Activated T-helper 9 cell treated with anti-CD3 and anti-CD28 coated beads, Interleukin-2, amount 50 U/mL, for 16 hours (primary cell): ENCODE data around the gene MAST4.

Experiments
- DNase-seq: peaks from one replicate; pipeline ENCODE4 v3.0.0-alpha.2; 2020; ENCODE audit warnings: low read depth

The MAST4 gene

DNA sequence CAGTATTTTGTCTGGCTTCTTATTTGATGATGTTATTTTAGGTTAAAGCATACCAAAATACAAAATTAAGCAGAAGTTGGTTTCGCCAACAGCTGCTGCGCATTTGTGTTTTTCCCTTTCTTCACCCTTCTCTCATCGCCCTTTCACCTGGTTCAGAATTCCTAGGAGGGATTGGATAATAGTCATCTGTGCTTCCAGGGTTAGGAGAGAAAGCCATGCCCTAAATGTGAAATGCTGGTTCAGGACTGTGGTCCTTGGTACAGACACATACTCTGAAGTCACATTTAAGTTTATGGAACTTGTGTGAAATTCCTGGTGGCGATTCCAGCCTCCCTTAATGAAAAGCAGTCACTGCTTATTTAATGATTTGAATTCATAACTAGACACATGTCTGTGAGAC, 7.7 kb downstream of the MAST4 start:
- no peak for DNase-seq

DNA sequence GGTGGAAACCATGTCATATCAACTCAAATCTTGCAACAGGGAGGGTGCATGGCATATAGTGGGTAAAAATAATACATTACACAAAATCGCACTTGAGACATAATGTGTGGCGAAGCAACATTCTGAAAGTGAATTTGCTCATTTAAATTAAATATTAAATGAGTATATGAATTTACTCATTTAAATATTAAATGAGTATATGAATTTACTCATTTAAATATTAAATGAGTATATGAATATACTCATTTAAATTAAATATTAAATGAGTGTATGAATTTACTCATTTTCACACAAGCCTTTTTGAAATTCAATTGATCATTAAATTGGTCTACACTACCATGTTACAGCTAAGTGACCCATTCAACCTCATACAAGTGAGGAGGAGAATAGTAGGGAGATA, 10.5 kb downstream of the MAST4 start:
- no peak for DNase-seq

DNA sequence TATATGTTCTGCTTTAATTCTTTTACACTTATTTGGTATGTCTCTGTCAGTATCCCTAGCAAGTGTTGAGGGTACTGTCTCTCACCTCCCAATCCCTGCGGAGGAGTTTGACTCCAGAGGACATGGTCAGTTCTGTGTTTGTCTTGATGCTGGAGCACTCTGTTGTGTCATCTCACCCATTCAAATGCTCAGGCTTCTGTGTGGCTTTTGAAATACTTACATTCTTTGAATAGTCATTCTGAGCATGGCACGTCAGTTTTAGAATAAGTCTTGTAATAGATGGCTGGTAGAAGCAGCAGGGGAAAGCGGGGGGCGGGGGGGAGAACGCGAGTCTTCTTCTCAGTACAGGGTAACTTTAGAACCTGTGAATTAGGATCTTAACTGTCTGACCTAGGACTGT, 12.3 kb downstream of the MAST4 start:
- DNase-seq, result no peak

DNA sequence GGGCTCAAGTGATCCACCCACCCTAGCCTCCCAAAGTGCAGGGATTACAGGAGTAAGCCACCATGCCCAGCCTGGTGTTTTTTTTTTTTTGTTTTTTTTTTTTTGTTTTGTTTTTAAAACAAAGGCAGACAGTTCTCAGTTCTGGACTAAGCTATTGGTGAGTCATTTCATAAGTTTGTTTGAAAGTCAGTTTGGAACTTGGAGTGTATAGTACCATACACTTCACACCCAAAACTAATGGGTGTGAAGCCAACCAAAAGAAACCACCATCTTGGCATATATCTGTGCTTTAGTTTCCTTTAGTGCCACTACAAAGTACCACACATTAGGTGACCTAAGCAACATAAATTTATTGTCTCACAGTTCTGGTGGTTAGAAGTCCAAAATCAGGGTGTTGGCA, 13.4 kb downstream of the MAST4 start:
- DNase-seq, result no peak

DNA sequence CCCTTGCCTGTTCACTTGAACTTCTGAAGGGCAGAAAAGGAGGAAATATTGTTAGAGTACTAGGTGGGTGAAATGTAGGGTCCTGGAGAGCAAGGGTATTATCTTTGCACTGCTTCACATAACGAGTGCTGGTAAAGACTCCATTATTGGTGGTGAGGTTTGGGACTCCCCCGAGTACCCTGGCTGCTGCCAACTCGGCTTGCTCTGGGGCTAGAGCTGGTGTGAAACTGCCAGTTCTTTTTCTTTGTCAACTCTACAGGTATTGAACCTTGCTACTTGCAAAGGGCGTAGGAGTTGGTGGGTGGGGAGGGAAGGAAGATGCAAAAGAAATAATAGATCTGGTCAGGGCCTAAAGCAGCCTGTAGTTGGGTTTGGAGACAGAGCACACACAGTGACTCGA, 16.0 kb downstream of the MAST4 start:
- DNase-seq, result no peak

DNA sequence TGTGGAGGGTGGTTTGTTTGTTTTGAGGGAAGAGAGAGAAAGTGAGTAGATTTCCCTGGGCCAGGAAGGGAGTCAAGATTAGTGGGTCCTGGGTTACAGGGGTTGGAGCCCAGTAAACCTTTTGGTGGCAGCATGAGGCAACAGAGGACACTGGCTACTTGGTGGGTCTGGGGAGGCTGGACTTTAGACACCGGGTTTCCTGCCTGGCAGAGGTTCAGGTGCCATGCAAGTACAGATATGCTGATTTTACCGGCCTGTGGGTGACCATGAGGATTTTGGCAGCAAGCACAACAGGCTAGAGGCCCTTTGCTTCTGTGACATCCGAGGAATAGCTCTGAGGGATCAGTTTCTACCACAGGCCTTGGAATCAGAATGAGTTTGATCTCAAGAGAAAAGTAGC, 18.9 kb downstream of the MAST4 start:
- DNase-seq, result no peak

DNA sequence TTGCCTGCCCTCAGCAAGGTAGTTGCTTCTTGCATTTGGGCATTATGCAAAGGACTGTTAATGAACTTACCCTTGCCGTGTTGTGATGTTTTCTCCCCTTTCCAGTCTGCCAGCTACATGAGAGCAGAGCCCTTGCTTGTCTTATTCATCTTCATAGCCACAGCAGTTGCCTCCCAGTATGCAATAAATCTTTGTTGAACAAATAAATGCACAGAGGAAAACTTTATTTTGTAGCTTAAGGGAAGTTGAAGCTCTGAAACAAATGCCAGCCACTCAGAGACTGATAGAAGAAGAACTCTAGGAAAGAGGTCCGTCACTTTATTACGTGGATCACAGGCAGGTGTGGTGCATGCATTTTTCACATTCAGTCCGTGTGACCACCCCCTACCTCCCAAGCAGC, 19.7 kb downstream of the MAST4 start:
- no peak for DNase-seq

DNA sequence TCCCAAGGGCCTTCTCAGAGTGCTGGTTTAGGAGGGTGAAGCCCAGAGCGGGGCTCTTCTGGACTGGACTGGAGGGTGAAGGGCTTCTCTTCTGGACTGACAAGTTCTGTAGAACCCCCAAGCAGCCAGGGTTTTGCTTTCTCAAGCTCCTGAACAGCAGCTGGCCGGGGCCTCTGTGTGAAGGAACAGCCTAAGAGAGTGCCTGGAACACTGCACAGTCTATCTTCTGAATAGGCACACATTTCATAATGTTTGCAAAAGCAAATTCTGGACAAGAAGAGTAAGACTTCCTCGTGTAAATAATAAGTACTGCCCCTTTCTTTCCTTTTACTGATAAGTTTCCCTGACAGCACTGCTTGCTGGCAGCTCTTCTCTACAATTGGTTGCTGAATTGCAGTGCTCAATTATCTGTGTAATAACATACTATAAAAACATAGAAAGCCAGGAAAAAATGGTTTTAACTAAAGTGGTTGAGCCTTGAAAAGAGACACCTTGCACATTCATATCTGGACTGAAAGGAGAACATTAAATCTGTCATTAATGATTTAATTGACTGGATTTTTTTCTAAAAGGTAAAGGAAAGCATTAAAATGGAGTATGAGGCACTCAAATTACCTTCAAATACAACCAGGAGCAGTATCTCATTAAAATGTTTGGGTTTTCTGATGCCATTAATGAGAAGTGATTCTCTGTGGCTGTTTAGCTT, 20.5 kb downstream of the MAST4 start:
- no peak for DNase-seq

DNA sequence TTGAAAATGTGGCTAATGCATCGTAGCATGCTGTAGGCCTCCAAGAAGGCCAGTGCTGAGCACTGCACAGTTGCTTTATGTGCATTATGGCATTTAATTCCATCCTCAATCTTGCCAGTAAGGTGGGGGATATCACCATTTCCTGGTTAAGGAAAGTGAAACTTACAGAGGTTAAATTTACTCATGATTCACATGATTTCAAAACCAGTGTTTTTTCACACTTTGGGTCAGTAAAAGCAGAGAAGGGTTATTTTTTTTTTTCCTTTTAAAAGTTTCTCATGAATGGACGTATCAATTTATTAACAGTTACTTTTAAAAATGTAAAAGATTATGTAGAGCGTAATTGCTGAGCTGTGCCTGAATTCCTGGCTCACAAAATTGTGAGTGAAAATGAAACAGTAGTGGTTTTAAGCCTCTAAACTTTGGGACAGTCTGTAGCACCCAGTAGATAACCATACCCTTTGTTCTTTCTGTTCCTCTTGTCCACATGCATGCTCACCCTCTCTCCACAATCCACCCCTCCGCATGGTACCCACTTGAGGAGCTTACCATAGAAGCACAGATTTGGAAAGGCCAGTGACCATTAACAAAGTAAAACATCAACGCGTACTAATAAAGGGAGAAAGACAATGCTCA, 21.2 kb downstream of the MAST4 start:
- DNase-seq, result no peak

DNA sequence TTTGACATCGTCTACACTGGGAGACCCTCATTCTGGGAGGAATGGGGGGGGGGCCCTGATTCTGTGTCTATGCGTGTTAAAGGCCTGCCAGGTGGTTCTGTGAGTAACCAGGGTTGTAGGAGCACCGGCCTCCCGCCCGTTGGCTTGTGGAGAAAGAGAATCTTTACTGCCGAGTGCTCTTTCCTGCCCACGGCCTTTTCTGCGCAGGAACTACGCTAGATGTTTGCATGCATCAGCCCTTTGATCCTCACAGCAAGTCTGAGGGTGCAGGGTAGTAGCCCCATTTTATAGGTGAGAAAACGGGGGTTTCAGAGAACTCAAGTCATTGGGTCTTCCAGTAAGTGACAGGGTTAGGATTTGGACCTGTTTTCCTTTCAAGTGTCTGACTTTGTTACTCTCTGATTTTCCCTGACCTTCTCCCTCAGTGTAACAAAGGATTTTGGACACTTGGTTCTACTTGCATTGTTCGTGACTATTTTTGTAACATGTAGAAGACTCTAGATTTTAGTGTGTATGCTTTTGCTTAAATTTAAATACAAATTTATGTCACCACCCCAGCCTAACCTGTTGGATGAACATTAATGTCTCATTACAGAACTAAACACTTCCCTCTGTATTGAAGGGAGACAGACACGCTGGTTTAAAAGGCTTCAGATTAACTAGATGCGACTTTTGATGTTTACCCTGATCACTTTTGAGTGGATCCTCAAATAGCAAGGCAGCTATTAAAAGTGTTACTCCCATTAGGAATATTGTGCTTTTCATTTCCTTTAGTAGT, 22.0 kb downstream of the MAST4 start:
- no peak for DNase-seq

DNA sequence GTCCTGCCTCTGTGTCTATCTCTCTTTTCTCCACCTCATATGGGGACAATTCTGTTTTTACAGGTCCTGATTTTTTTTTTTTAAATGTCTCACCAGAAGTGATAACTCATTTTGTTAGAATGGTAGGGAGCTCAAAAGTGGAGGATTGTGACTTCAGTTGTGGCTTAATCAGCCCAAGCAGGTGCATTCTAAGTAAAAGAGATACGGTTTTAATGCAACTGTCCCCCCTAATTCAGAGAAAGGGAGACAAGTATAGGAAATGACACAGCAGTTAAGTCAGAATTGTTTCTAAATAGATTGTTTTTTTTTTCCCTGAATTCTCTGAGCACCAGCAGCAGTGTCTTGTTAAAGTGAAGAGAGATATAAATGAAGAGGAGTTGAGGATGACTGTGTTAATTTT, 24.5 kb downstream of the MAST4 start:
- no peak for DNase-seq

DNA sequence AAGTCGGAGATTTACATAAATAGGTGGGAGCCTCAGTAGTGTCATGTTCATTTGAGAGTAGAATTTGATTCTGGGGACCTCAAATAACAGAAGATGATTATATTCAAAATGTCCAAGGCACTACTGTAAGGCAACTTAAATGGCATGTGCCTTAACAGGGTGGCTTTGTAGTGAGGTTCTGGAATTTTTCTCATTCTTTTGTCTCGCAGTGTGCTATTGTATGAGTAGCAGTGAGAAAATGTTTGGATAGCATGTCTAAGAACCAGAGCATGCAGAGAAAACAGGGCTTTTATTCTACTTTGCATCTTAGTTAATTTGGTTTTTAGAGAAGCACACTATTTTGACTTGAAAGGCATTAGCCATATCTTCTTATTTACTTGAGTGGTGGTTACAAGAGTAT, 25.0 kb downstream of the MAST4 start:
- no peak for DNase-seq

DNA sequence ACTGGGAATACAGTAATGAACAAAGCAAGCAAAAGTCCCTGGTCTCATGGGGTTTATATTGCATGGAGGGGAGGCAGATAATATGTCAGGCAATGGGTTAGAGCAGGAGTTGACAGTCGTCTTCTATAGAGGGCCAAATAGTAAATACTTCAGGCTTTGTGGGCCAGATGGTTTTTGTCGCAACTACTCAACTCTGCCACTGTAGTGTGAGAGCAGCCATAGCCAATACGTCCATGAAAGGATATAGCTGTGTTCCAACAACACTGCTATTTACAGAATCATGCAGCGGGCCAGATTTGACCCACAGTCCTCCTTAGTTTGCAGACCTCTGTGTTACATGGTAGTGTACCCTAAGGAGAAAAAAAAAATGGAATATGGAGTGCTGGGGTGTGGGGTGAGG, 25.5 kb downstream of the MAST4 start:
- DNase-seq, result no peak

DNA sequence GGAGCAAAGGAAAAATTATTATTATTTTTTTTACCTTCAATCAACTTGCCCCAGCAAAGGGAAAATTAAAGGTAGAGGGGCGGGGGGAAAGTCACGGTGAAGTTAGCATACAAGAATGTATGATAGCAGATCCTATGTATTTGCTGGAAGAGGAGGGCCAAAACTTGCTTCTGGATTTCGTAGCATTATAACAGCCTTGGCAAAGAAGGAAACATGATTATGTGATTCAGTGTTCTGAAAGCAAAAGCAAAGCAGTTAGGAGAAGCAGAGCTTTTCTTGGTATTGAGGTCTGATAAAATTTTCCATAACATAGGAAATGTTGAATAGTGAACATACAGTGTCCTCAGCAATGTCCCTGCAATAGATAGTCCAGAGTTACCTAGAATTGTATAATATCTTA, 32.4 kb downstream of the MAST4 start:
- DNase-seq, result no peak

DNA sequence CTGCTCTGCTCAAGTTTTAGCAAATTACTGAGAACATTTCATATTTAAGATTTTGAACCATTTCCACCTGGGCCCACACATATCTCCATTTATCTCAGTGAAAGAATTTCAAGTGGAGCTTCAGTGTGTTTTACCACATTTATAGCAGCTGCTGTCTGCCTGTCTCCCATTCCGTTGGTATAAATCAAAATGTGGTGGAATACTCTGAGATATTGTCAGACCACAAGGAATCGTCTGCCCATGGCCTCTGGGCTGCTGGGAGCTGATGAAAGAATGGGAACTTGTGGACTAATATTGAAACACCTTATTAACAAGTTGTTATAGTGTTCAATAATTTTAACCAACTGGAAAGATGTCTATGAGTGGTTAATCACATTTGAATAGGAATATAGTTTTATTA, 33.3 kb downstream of the MAST4 start:
- DNase-seq, result no peak

DNA sequence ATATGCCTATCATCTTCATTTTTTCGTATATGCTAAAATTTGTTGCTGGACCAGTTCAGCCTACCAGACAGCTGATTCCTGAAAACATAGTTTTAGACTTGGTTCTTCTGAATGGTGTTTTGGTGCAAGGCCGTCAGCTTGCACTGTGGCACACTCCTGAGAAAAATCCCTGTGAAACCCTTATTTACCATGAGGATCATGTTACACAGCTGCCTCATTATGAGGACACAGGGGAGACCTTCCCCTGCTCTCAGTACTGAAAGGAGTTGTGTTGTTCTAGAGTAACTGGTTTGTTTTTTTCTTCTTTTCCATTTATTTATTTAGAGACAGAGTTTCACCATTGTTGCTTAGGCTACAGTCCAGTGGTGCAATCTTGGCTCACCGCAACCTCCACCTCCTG, 37.6 kb downstream of the MAST4 start:
- DNase-seq, result no peak

DNA sequence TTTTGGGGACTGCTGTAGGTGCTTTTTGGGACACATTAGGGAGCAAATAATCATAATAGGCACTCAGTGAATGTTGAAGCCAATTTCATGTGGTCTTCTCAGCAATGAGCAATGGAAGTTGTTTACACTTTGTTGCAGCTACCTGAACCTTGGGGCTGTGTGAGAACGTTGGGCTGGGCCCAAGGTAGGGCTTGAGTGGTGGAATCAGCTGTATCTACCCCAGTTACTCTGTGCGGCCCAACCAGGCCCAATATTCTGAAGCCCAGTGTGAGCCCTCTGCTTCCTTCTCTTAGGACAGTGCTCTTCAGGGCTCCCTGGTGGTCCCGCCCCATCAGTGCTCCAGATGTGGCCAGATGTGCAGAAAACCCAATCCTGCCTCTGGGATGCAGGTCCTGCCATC, 38.4 kb downstream of the MAST4 start:
- DNase-seq, result no peak

DNA sequence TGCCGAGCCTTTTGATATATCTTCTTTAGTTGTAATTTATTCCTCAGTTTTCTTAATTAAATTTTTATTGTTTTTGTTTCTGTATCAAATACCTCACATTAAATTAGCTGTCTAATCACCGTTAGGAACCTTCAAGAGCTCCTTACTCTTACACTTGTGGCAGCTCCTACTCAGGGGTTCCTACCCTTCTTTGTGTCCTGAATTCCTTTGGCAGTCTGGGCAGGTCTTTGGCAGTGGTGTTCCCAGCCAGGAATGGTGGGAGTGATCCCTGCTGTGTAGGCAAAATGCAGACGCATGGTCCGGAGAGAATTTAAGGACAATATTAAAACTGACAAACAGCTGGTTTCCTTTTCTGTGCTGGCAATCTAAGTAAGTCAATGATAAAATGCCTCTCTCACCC, 41.8 kb downstream of the MAST4 start:
- no peak for DNase-seq

DNA sequence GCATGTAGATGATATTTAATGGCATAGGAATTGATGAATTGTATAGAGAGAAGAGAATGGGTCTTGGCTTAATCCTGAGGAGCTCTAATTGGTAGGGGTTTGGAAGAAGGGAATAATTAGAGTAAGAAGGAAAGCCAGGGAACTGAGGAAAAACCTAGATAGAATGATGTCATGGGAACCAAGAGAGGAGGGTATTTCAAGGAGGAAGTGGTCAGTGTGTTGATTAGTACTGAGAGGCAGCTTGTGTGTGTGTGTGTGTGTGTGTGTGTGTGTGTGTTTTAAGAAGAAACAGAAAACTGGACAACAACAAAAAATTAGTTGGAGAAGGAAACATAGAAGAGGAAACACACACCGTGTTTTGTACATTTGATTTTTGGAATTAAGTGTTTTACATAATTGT, 42.8 kb downstream of the MAST4 start:
- no peak for DNase-seq

DNA sequence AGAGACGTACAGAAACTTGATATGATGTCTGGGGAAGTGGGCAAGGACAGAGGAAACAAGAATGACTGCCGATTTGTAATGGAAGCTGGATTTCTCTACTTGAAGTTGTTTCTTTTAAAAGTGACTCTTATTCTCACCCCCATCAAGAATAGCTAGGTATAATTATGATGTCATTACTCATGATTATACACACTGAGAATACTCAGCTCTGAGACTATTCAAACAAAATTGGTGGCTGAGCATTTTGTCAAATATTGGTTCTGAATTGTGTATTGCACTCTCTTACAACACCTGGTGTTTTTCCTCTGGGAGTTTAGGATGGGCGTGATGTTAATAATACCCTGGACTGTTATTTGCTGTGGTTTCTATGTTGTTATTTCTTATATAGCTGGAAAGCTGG, 46.3 kb downstream of the MAST4 start:
- DNase-seq, result no peak

DNA sequence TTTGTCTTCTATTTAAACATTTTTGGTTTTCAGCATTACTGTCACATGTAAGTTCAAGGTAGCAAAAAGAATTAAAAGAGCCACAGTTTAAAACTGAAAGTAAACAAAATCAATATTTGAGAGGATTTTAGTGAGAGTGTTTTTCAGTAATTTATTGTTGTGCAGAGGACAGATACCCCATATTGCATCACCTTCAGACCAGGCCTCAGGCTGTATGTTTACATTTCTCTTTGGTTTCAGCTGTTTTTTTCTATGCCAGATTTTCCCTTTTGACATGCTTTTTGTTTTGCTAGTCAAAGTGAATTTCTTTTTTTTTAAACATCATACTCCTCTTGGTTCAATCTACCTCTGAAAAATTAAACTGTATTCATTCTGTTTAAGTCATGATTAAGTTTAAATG, 47.2 kb downstream of the MAST4 start:
- DNase-seq, result no peak

DNA sequence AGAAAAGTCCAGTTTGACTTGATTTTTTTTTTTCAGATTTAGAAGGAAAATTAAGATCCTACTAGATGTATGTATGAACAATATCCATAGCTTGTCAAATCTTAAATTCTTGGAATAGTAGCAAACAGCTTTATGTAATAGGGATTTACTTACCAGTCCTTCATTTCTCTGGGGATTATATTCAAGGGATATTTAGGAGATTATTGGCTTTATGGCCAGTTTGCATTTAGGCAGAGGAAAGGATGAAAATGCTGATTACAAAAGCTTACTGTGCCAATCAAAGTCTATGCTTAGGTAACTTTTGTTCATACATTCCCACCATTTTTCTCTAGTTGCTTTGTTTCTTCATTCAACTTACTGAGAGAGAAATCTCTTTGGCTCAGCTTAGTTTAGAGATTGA, 47.9 kb downstream of the MAST4 start:
- no peak for DNase-seq

DNA sequence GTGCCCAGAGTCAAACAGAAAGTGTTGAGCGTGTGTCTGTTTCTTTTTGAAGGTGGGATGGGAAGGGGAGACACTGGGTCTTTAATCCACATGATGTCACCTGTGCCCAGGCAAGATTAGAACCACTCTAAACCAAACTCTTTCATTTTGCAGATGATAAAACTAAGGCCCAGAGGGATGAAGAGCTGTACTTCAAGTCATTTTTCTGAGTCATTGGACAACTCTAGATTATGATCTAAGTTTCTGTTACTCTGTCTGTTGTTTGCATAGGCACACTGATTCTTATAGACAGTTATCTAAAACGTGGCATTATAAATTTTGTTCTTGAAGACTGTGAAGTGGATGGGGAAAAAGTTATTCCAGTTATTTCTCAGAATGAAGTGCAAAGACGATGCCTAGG, 48.8 kb downstream of the MAST4 start:
- DNase-seq, result no peak

DNA sequence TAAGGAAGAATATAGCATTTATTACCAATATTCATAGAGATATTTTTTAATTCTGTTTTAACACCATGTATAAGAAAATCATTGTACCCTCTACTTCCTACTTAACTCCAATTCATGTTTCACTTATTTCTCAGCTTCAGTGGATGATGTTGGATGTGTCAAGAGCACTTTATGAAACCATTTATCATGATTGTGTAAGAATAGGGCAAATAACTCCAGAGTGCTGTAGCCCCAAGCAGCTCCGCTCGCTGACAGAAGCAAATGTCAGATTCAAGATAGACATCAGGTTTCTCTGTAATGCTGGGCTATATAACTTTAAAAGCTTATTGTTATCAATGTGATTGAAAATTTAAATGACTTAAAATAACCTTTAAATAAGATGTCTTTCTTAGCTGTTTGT, 50.4 kb downstream of the MAST4 start:
- no peak for DNase-seq
